GM12873 (cell line): ENCODE data around the gene MPP3.

Experiments
- CTCF ChIP-seq: IDR thresholded peaks from 2 replicates; pipeline ENCODE4 v1.5.1; 2012; ENCODE audit warnings: low read depth, mild to moderate bottlenecking, moderate library complexity, low read length, control low read depth; ENCODE audit not compliant: insufficient read depth; ENCODE audit errors: missing control alignments

Gene MPP3

GRCh38 chr17:43877451-43878155, 44.7 kb upstream of the MPP3 start:
- no peak for TF ChIP-seq CTCF

- no peak for TF ChIP-seq CTCF
Observed at GRCh38 chr17:43877031-43877430, 44.1 kb upstream of the MPP3 start.

GRCh38 chr17:43875476-43876147, 42.7 kb upstream of the MPP3 start:
- no peak for TF ChIP-seq CTCF

GRCh38 chr17:43874293-43874692, 41.3 kb upstream of the MPP3 start:
- no peak for TF ChIP-seq CTCF

- no peak for TF ChIP-seq CTCF
Observed at GRCh38 chr17:43873815-43874214, 40.9 kb upstream of the MPP3 start.

- TF ChIP-seq CTCF, result no peak
Observed at GRCh38 chr17:43873091-43873490, 40.1 kb upstream of the MPP3 start.

- TF ChIP-seq CTCF, result no peak
Observed at GRCh38 chr17:43871946-43872690, 39.2 kb upstream of the MPP3 start.
